A549 (cell line): ENCODE measurements around the gene IKZF4. TPM values are rescaled to one million over a fixed set of nuclear protein-coding genes. Genes with fewer than 3 reads are reported as not detected.

Experiments used
- ATAC-seq, 2 experiments: fragments of 200-7000 bp in 1 of 2; fragments of >200 bp in 1 of 2; cut with Nextera tagmentation in 1 of 2; cut with Tn5 transposase in 1 of 2; 3 replicates each; pipeline versions ENCODE4 v1.8.0 to v1.9.1; 2018 to 2020; ENCODE audit warnings: mild to moderate bottlenecking in 1 of 2, moderate library complexity in 1 of 2
- CTCF ChIA-PET: fragments of 300-600 bp; sonication (Branson Sonifier 250); formaldehyde crosslinking; extraction: SDS; loops from one replicate; lab custom pipeline; 2021; ENCODE audit warnings: antibody characterized with exemption, inconsistent platforms; lab: Yijun Ruan, JAX
- POLR2A ChIA-PET: fragments of 350-600 bp; formaldehyde crosslinking; extraction: SDS; loops from one replicate; lab custom pipeline; 2021; ENCODE audit warnings: antibody characterized with exemption, inconsistent platforms; lab: Yijun Ruan, JAX
- DNase-seq, 2 experiments: peaks; one replicate each; pipeline versions ENCODE4 v3.0.0 to v3.0.0-alpha.2; 2011 to 2016; ENCODE audit warnings: low read depth in 1 of 2, low spot score in 1 of 2
- FAIRE-seq: peaks from 2 replicates; lab custom pipeline; 2011; peaks lifted over from hg19 to GRCh38; lab: Jason Lieb, UNC
- H3K27ac ChIP-seq, 2 experiments: fragments of >200 bp; sonication (Bioruptor Twin); formaldehyde crosslinking; 3 replicates each; pipeline ENCODE4 v1.5.1; 2016 to 2017
- H3K4me1 ChIP-seq: fragments of >200 bp; sonication (Bioruptor Twin); formaldehyde crosslinking; 3 replicates; pipeline ENCODE4 v1.6.1; 2016
- H3K4me2 ChIP-seq: fragments of >200 bp; sonication (Bioruptor Twin); formaldehyde crosslinking; 3 replicates; pipeline ENCODE4 v1.6.1; 2016
- H3K4me3 ChIP-seq: fragments of >200 bp; sonication (Bioruptor Twin); formaldehyde crosslinking; 3 replicates; pipeline ENCODE4 v1.5.1; 2016
- H3K9me3 ChIP-seq: fragments of >200 bp; sonication (Bioruptor Twin); formaldehyde crosslinking; 3 replicates; pipeline ENCODE4 v1.6.1; 2016
- ATOH8 ChIP-seq: fragments of 250-450 bp; sonication (Bioruptor Pico); IDR thresholded peaks from 2 replicates; pipeline ENCODE4 v1.5.0; 2020; ENCODE audit warnings: low read depth, mild to moderate bottlenecking, moderate library complexity
- EHMT2 ChIP-seq: fragments of 200-600 bp; sonication (generic); IDR thresholded peaks from 2 replicates; pipeline ENCODE4 v1.6.1; 2016; ENCODE audit warnings: antibody characterized with exemption, low read depth, mild to moderate bottlenecking, moderate library complexity
- FOSB ChIP-seq: fragments of 250-450 bp; sonication (Bioruptor Pico); IDR thresholded peaks from 2 replicates; pipeline ENCODE4 v1.5.0; 2020; ENCODE audit warnings: mild to moderate bottlenecking, moderate library complexity
- FOXS1 ChIP-seq: fragments of 250-450 bp; sonication (Bioruptor Pico); IDR thresholded peaks from 2 replicates; pipeline ENCODE4 v1.5.0; 2020; ENCODE audit warnings: mild to moderate bottlenecking, moderate library complexity
- GATA3 ChIP-seq: IDR thresholded peaks from 2 replicates; pipeline ENCODE4 v1.6.1; 2012; ENCODE audit warnings: borderline replicate concordance
- HDAC2 ChIP-seq: fragments of 200-600 bp; sonication (generic); IDR thresholded peaks from 2 replicates; pipeline ENCODE4 v1.6.1; 2016
- HEYL ChIP-seq: fragments of 250-450 bp; sonication (Bioruptor Pico); IDR thresholded peaks from 2 replicates; pipeline ENCODE4 v1.8.0; 2021; ENCODE audit warnings: mild to moderate bottlenecking, moderate library complexity
- HOXB13 ChIP-seq: fragments of 250-450 bp; sonication (Bioruptor Pico); IDR thresholded peaks from 2 replicates; pipeline ENCODE4 v1.5.0; 2020; ENCODE audit warnings: low read depth, mild to moderate bottlenecking, moderate library complexity
- JUN ChIP-seq, 2 experiments: fragments of >200 bp; sonication (Bioruptor Twin); formaldehyde crosslinking; IDR thresholded peaks; 2 replicates in 1 of 2; 3 replicates in 1 of 2; pipeline ENCODE4 v1.6.1; 2016 to 2017
- KDM1A ChIP-seq: fragments of 200-600 bp; sonication (generic); IDR thresholded peaks from 2 replicates; pipeline ENCODE4 v1.6.1; 2016; ENCODE audit warnings: low read depth, mild to moderate bottlenecking
- PHF8 ChIP-seq: fragments of 200-600 bp; sonication (generic); IDR thresholded peaks from 2 replicates; pipeline ENCODE4 v1.6.1; 2016; ENCODE audit warnings: low read depth, mild to moderate bottlenecking, antibody characterized with exemption, moderate library complexity, borderline replicate concordance
- POLR2AphosphoS2 ChIP-seq: conservative IDR thresholded peaks from 2 replicates; pipeline ENCODE4 v1.6.1; 2012; ENCODE audit warnings: low read length, improper control_type of control experiment, inconsistent platforms
- RAD21 ChIP-seq, 2 experiments: fragments of >200 bp in 1 of 2; sonication (Bioruptor Twin) in 1 of 2; formaldehyde crosslinking in 1 of 2; IDR thresholded peaks in 1 of 2; conservative IDR thresholded peaks in 1 of 2; 2 replicates in 1 of 2; 3 replicates in 1 of 2; pipeline ENCODE4 v1.6.1; 2012 to 2018; ENCODE audit warnings: inconsistent platforms in 1 of 2
- RARB ChIP-seq: fragments of 250-450 bp; sonication (Bioruptor Pico); IDR thresholded peaks from 2 replicates; pipeline ENCODE4 v1.8.0; 2021; ENCODE audit warnings: mild to moderate bottlenecking, moderate library complexity
- REST ChIP-seq: fragments of 200-600 bp; sonication (generic); IDR thresholded peaks from 2 replicates; pipeline ENCODE4 v1.6.1; 2016; ENCODE audit warnings: antibody characterized with exemption, mild to moderate bottlenecking, moderate library complexity
- RFX5 ChIP-seq: fragments of 450-650 bp; IDR thresholded peaks from 2 replicates; pipeline ENCODE4 v1.7.1; 2014; ENCODE audit warnings: antibody characterized with exemption, mild to moderate bottlenecking, moderate library complexity
- RNF2 ChIP-seq: fragments of 200-600 bp; sonication (generic); IDR thresholded peaks from 2 replicates; pipeline ENCODE4 v1.6.1; 2016; ENCODE audit warnings: low read depth, mild to moderate bottlenecking, antibody characterized with exemption, moderate library complexity, borderline replicate concordance
- SREBF2 ChIP-seq: fragments of 450-650 bp; IDR thresholded peaks from 2 replicates; pipeline ENCODE4 v1.6.1; 2014; ENCODE audit warnings: mild to moderate bottlenecking, moderate library complexity
- ZC3H11A ChIP-seq: fragments of 450-650 bp; IDR thresholded peaks from 2 replicates; pipeline ENCODE4 v1.6.1; 2014; ENCODE audit warnings: antibody characterized with exemption, mild to moderate bottlenecking
- ZNF302 ChIP-seq: fragments of 250-450 bp; sonication (Bioruptor Pico); IDR thresholded peaks from 2 replicates; pipeline ENCODE4 v1.9.0; 2021; ENCODE audit warnings: inconsistent platforms, mild to moderate bottlenecking, moderate library complexity
- ZSCAN20 ChIP-seq: fragments of 250-450 bp; sonication (Bioruptor Pico); IDR thresholded peaks from 2 replicates; pipeline ENCODE4 v1.8.0; 2022; ENCODE audit warnings: mild to moderate bottlenecking, moderate library complexity
- WGBS: methylation state at CpG from one replicate; pipeline ENCODE4 v1.1.6; 2017; ENCODE audit errors: missing lambda C conversion rate; 5-methylcytosine and 5-hydroxymethylcytosine counted together
- polyA plus RNA-seq, 4 experiments: library from polyadenylated mRNA; depleted of rRNA in 3 of 4; stranded (reverse); fragments of >200 nt; fragmentation: RNase III in 1 of 4; extraction: RNeasy Plus Mini Kit Qiagen cat#74134 plus additional on column Dnase treatment in 1 of 4; gene quantifications; 2 replicates in 3 of 4; 3 replicates in 1 of 4; pipeline ENCODE4 v1.2.3, GENCODE V29; 2011 to 2017
- TF ChIP-seq, protein P1 (sequence below): IDR thresholded peaks from 2 replicates; pipeline ENCODE4 v1.6.1; 2012
- TF ChIP-seq, protein P2 (sequence below): IDR thresholded peaks from 2 replicates; pipeline ENCODE4 v1.6.1; 2012; ENCODE audit warnings: low read depth, borderline replicate concordance
- TF ChIP-seq, protein P3 (sequence below): fragments of 250-450 bp; sonication (Bioruptor Pico); IDR thresholded peaks from 2 replicates; pipeline ENCODE4 v1.5.0; 2021; ENCODE audit warnings: mild to moderate bottlenecking, moderate library complexity, borderline replicate concordance

IKZF4 gene
- polyA plus RNA-seq, 2 of the 4 experiments (the other 2 are of a cell fraction) = 2.0 TPM

DNA sequence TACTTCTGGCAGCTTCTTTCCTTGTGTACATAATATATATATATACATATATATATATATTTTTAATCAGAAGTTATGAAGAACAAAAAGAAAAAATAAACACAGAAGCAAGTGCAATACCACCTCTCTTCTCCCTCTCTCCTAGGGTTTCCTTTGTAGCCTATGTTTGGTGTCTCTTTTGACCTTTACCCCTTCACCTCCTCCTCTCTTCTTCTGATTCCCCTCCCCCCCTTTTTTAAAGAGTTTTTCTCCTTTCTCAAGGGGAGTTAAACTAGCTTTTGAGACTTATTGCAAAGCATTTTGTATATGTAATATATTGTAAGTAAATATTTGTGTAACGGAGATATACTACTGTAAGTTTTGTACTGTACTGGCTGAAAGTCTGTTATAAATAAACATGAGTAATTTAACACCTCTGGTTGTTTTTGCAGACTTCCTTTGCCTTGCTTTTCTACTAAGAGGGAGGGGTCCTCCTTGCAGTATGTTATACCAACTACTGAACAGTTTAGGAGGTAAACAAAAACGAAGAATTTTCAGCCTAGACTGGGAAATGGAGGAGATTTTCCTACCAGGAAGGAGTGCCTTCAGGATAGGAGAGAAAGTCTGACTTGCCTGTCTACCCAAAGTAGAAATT, 17.3 kb downstream of the IKZF4 start:
- FAIRE-seq (no peak), DNase-seq (no peak), ATAC-seq (no peak)
- Histone ChIP-seq H3K27ac (no peak overlapping the region), H3K4me1 (peaks cover 8% of the 10 kb centered on the region), H3K4me3 (no peak overlapping the region), H3K4me2 (no peak overlapping the region), H3K9me3 (no peaks in the 10 kb centered on the region)
- 36% methylated on average over 2 of the region's 2 CpGs for WGBS
- ChIA-PET POLR2A (no interaction called here), CTCF (interaction anchor here (0.7 to 2.0 kb wide), 6 partner anchors 9 to 300 kb away, joined by 3 to 8 read pairs (median 4); no protein-coding TSS in a partner anchor)
- TF ChIP-seq ZNF302 (CRISPR knock-in tag) (no peak), SREBF2 (no peak), FOXS1 (CRISPR knock-in tag) (no peak), JUN (IDR thresholded peaks at IDR 0.05) (no peak), EHMT2 (no peak), RNF2 (no peak), GATA3 (no peak), RAD21 (conservative IDR thresholded peaks at IDR 0.05 in 1 of 2, IDR thresholded peaks at IDR 0.05 in 1 of 2) (no peak), RFX5 (no peak), REST (no peak), FOSB (no peak), HOXB13 (CRISPR knock-in tag) (no peak)
- TF ChIP-seq, protein P1, sequence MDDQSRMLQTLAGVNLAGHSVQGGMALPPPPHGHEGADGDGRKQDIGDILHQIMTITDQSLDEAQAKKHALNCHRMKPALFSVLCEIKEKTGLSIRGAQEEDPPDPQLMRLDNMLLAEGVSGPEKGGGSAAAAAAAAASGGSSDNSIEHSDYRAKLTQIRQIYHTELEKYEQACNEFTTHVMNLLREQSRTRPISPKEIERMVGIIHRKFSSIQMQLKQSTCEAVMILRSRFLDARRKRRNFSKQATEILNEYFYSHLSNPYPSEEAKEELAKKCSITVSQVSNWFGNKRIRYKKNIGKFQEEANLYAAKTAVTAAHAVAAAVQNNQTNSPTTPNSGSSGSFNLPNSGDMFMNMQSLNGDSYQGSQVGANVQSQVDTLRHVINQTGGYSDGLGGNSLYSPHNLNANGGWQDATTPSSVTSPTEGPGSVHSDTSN = no peak

DNA sequence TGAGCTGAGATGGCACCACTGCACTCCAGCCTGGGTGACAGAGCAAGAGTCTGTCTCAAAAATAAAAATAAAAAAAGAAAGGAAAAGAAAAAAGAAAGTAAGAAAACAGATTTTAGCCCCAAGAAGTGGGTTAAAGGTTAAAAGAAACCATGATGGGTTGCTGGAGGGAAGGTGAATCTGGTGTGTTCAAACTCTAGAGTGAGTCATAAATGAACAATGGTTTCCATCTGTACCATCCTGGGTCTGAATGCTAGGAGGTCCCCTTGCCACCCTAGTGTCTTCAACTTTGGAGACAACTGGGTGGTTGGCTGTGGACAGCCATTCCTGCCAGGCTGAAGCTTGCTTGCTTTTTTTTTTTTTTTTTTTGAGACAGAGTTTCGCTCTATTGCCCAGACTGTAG, 19.3 kb downstream of the IKZF4 start:
- CTCF ChIA-PET = interaction anchor here (0.8 to 2.1 kb wide), 15 partner anchors 10 to 315 kb away, joined by 3 to 26 read pairs (median 3); partner anchors contain the start of genes RAB5B and SUOX
- no peak overlapping the region for H3K4me3 ChIP-seq
- POLR2A ChIA-PET = no interaction called here
- H3K27ac ChIP-seq = peak overlapping the region in 1 of 2 experiments; percentile 99; a peak in 1 of 6 replicates
- no peak overlapping the region for H3K4me2 ChIP-seq
- H3K9me3 ChIP-seq = no peaks in the 10 kb centered on the region
- WGBS = 91% methylated on average over 1 of the region's 1 CpG
- DNase-seq (no peak), FAIRE-seq (no peak), ATAC-seq (no peak)
- peaks cover 16% of the 10 kb centered on the region for H3K4me1 ChIP-seq
- TF ChIP-seq ZNF302 (CRISPR knock-in tag) (no peak), RFX5 (no peak), HEYL (CRISPR knock-in tag) (no peak), PHF8 (no peak), HDAC2 (no peak), RARB (CRISPR knock-in tag) (no peak), ZC3H11A (no peak), POLR2AphosphoS2 (no peak), ATOH8 (no peak), HOXB13 (CRISPR knock-in tag) (no peak), ZSCAN20 (no peak), REST (no peak), KDM1A (no peak)
- TF ChIP-seq, protein P2, sequence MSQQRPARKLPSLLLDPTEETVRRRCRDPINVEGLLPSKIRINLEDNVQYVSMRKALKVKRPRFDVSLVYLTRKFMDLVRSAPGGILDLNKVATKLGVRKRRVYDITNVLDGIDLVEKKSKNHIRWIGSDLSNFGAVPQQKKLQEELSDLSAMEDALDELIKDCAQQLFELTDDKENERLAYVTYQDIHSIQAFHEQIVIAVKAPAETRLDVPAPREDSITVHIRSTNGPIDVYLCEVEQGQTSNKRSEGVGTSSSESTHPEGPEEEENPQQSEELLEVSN = no peak
- TF ChIP-seq, protein P3, sequence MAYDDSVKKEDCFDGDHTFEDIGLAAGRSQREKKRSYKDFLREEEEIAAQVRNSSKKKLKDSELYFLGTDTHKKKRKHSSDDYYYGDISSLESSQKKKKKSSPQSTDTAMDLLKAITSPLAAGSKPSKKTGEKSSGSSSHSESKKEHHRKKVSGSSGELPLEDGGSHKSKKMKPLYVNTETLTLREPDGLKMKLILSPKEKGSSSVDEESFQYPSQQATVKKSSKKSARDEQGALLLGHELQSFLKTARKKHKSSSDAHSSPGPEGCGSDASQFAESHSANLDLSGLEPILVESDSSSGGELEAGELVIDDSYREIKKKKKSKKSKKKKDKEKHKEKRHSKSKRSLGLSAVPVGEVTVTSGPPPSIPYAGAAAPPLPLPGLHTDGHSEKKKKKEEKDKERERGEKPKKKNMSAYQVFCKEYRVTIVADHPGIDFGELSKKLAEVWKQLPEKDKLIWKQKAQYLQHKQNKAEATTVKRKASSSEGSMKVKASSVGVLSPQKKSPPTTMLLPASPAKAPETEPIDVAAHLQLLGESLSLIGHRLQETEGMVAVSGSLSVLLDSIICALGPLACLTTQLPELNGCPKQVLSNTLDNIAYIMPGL = no peak
